Measurements from ENCODE around the gene LRFN2. TPM values are rescaled to one million over a fixed set of nuclear protein-coding genes. Genes with fewer than 3 reads are reported as not detected.

LRFN2 gene
- total RNA-seq, 1 experiment from 2014 or later, result not detected

DNA sequence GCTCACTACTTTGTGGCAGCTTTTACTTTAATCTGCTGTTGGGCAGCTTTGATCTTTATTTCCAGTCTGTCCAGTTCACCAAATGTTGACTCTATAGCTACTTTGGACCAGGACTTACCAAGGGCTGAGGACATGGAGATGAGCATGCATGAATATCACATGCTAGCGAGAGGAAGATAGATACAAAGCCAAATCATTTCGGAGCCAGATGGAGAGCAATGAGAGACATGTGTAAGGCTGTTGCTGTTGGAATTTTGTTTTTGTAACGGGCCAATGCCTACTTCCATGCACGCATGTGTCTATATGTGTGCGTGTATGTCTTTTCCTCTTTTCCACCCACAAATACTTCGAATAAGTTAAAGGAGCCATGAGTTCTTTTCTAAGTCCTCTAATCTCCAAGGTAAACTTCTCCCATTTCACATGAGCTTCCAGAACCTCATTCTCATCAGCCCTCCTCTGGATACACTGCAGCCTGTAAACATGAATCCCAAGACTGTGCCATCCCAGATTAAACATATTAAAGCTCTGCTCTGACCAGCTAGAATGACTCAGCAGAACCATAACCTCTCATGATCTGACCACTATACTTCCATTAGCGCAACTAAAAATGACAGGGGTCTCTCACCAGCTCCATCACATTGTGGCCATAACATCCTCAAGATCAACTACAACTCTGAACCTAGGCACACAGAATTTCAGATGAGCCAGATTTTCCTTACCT, 160.7 kb downstream of the LRFN2 start:
- no peak for DNase-seq
- Histone ChIP-seq H3K9ac (ENCODE audit: low read length) (no peak overlapping the region), H3K79me2 (ENCODE audit: low read length) (no peaks in the 10 kb centered on the region), H3K9me2 (replicated peaks; ENCODE audit: low read length) (no peaks in the 10 kb centered on the region), H3K4me1 (ENCODE audit: insufficient read depth, low read length) (no peaks in the 10 kb centered on the region), H3K27me3 (ENCODE audit: low read length) (no peaks in the 10 kb centered on the region), H3K27ac (ENCODE audit: low read length) (no peak overlapping the region), H3K9me3 (ENCODE audit: low read length) (no peaks in the 10 kb centered on the region), H3K4me2 (ENCODE audit: low read length) (no peak overlapping the region), H3F3A (ENCODE audit: low read length, unreplicated experiment) (no peaks in the 10 kb centered on the region), H3K36me3 (ENCODE audit: low read depth, low read length) (no peaks in the 10 kb centered on the region), H2AFZ (ENCODE audit: low read length) (no peak overlapping the region), H4K20me1 (ENCODE audit: low read length) (no peaks in the 10 kb centered on the region), H3K4me3 (ENCODE audit: low read length) (no peak overlapping the region)
- intact Hi-C loops (cut with micrococcal nuclease), result no loop called here
- TF ChIP-seq EZH2 (IDR thresholded peaks at IDR 0.05; ENCODE audit: low read length, unreplicated experiment), result no peak
- TF ChIP-seq, protein P1, sequence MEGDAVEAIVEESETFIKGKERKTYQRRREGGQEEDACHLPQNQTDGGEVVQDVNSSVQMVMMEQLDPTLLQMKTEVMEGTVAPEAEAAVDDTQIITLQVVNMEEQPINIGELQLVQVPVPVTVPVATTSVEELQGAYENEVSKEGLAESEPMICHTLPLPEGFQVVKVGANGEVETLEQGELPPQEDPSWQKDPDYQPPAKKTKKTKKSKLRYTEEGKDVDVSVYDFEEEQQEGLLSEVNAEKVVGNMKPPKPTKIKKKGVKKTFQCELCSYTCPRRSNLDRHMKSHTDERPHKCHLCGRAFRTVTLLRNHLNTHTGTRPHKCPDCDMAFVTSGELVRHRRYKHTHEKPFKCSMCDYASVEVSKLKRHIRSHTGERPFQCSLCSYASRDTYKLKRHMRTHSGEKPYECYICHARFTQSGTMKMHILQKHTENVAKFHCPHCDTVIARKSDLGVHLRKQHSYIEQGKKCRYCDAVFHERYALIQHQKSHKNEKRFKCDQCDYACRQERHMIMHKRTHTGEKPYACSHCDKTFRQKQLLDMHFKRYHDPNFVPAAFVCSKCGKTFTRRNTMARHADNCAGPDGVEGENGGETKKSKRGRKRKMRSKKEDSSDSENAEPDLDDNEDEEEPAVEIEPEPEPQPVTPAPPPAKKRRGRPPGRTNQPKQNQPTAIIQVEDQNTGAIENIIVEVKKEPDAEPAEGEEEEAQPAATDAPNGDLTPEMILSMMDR (conservative IDR thresholded peaks at IDR 0.05; ENCODE audit: low read depth, low read length), result no peak
- no peak for TF ChIP-seq EZH2phosphoT487 (IDR thresholded peaks at IDR 0.05; ENCODE audit: borderline replicate concordance, low read length)
- CTCF ChIA-PET, result no interaction called here
- POLR2A ChIA-PET (ENCODE audit: unreplicated experiment), result no interaction called here
- no peak for ATAC-seq
- no TSS peak for BruUV-seq (replicated peaks)

- Histone ChIP-seq H3K9ac (ENCODE audit: low read length) (no peak overlapping the region), H3K79me2 (ENCODE audit: low read length) (no peaks in the 10 kb centered on the region), H3K9me2 (replicated peaks; ENCODE audit: low read length) (no peaks in the 10 kb centered on the region), H3K4me3 (ENCODE audit: low read length) (no peak overlapping the region), H3F3A (ENCODE audit: low read length, unreplicated experiment) (no peaks in the 10 kb centered on the region), H3K36me3 (ENCODE audit: low read depth, low read length) (no peaks in the 10 kb centered on the region), H2AFZ (ENCODE audit: low read length) (no peak overlapping the region), H3K27me3 (ENCODE audit: low read length) (no peaks in the 10 kb centered on the region), H4K20me1 (ENCODE audit: low read length) (no peaks in the 10 kb centered on the region), H3K27ac (ENCODE audit: low read length) (no peak overlapping the region), H3K4me1 (ENCODE audit: insufficient read depth, low read length) (no peaks in the 10 kb centered on the region), H3K4me2 (ENCODE audit: low read length) (no peak overlapping the region), H3K9me3 (ENCODE audit: low read length) (no peaks in the 10 kb centered on the region)
- CTCF ChIA-PET, result no interaction called here
- intact Hi-C loops (cut with micrococcal nuclease), result no loop called here
- TF ChIP-seq EZH2phosphoT487 (IDR thresholded peaks at IDR 0.05; ENCODE audit: borderline replicate concordance, low read length) (no peak), EZH2 (IDR thresholded peaks at IDR 0.05; ENCODE audit: low read length, unreplicated experiment) (no peak)
- TF ChIP-seq, protein P1 (conservative IDR thresholded peaks at IDR 0.05; ENCODE audit: low read depth, low read length), result no peak
- no TSS peak for BruUV-seq (replicated peaks)
- ATAC-seq (no peak), DNase-seq (no peak)
- POLR2A ChIA-PET (ENCODE audit: unreplicated experiment), result no interaction called here
These were observed 161.8 kb downstream of the LRFN2 start for GRCh38 chr6:40425192-40425919.

DNA sequence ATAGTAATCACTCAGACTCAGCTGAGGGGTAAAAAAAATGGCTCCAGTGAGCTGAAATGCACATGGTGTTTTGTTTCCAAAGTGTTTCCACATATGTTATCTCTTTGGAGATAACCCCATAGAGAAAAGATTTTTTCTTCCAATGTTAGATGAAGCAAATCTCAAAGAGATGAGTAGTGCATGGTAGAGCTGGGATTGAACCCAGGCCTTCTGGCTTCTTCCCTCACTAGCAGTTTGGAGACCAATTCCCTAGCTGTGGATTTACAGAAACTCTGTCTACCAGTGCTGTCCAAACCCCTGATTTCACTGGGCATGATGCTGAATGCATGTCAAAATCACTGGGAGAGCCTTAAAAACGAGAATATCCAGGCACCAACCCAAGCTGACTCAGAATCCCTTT, 165.1 kb downstream of the LRFN2 start:
- Histone ChIP-seq H3K27me3 (ENCODE audit: low read length) (no peaks in the 10 kb centered on the region), H3K79me2 (ENCODE audit: low read length) (no peaks in the 10 kb centered on the region), H3K9me2 (replicated peaks; ENCODE audit: low read length) (no peaks in the 10 kb centered on the region), H3K27ac (ENCODE audit: low read length) (no peak overlapping the region), H3K9me3 (ENCODE audit: low read length) (no peaks in the 10 kb centered on the region), H2AFZ (ENCODE audit: low read length) (no peak overlapping the region), H3K36me3 (ENCODE audit: low read depth, low read length) (no peaks in the 10 kb centered on the region), H3K4me2 (ENCODE audit: low read length) (no peak overlapping the region), H3F3A (ENCODE audit: low read length, unreplicated experiment) (no peaks in the 10 kb centered on the region), H3K9ac (ENCODE audit: low read length) (no peak overlapping the region), H4K20me1 (ENCODE audit: low read length) (no peaks in the 10 kb centered on the region), H3K4me1 (ENCODE audit: insufficient read depth, low read length) (no peaks in the 10 kb centered on the region), H3K4me3 (ENCODE audit: low read length) (no peak overlapping the region)
- intact Hi-C loops (cut with micrococcal nuclease), result no loop called here
- ChIA-PET POLR2A (ENCODE audit: unreplicated experiment) (no interaction called here), CTCF (no interaction called here)
- no TSS peak for BruUV-seq (replicated peaks)
- no peak for TF ChIP-seq EZH2 (IDR thresholded peaks at IDR 0.05; ENCODE audit: low read length, unreplicated experiment)
- TF ChIP-seq EZH2phosphoT487 (IDR thresholded peaks at IDR 0.05; ENCODE audit: borderline replicate concordance, low read length), result no peak
- TF ChIP-seq, protein P1 (conservative IDR thresholded peaks at IDR 0.05; ENCODE audit: low read depth, low read length), result no peak
- ATAC-seq, result no peak
- no peak for DNase-seq
